NCI-H524 treated with DMSO at 0.1 percent for 48 hours (cell line): ENCODE results near the gene TBL3.

ENCODE experiments used
- DNase-seq: peaks from one replicate; lab custom pipeline; 2025; lab: John Stamatoyannopoulos, UW

The TBL3 gene

GRCh38 chr16:2016407-2016922, 44.6 kb downstream of the TBL3 start:
- DNase-seq, result no peak

- peak; percentile 65 for DNase-seq
Observed at GRCh38 chr16:2019518-2019920, 47.7 kb downstream of the TBL3 start, which contains the start of gene NPW. Gene NPW, plus strand, starts transcription at chr16:2019785.

- no peak for DNase-seq
Observed at GRCh38 chr16:2019921-2020831, 48.3 kb downstream of the TBL3 start.

GRCh38 chr16:2022723-2023091, 50.9 kb downstream of the TBL3 start:
- no peak for DNase-seq

- DNase-seq, result no peak
Observed at GRCh38 chr16:2023092-2024031, 51.5 kb downstream of the TBL3 start.

GRCh38 chr16:2024032-2024420, 52.2 kb downstream of the TBL3 start:
- DNase-seq, result no peak

- no peak for DNase-seq
Observed at GRCh38 chr16:2025251-2025650, 53.4 kb downstream of the TBL3 start.

- no peak for DNase-seq
Observed at GRCh38 chr16:2025878-2026460, 54.1 kb downstream of the TBL3 start.

GRCh38 chr16:2026461-2027023, 54.7 kb downstream of the TBL3 start, which contains the start of gene NHERF2:
Gene NHERF2, plus strand, starts transcription at chr16:2026902. Its CDS starts 104 bp downstream, at chr16:2027006.
- no peak for DNase-seq

- DNase-seq, result no peak
Observed at GRCh38 chr16:2027024-2028010, 55.5 kb downstream of the TBL3 start.

- DNase-seq, result no peak
Observed at GRCh38 chr16:2028146-2028545, 56.3 kb downstream of the TBL3 start.

- no peak for DNase-seq
Observed at GRCh38 chr16:2028620-2029220, 56.9 kb downstream of the TBL3 start.

GRCh38 chr16:2029350-2029749, 57.5 kb downstream of the TBL3 start:
- no peak for DNase-seq

- DNase-seq, result no peak
Observed at GRCh38 chr16:2030036-2030435, 58.2 kb downstream of the TBL3 start.

- DNase-seq, result no peak
Observed at GRCh38 chr16:2031081-2031577, 59.3 kb downstream of the TBL3 start.
